B cell (primary cell): ENCODE measurements around the gene PHPT1. TPM values are rescaled to one million over a fixed set of nuclear protein-coding genes. Genes with fewer than 3 reads are reported as not detected.

Source experiments
- ATAC-seq: fragments of 200-7000 bp; cut with Tn5 transposase; one replicate; pipeline ENCODE4 v1.10.0; 2021; ENCODE audit warnings: low read depth, mild to moderate bottlenecking, moderate number of reproducible peaks, moderate library complexity
- CTCF ChIA-PET: fragments of 350-600 bp; sonication (Branson Sonifier 250); formaldehyde crosslinking; loops from one replicate; lab custom pipeline; 2021; ENCODE audit warnings: antibody characterized with exemption, inconsistent platforms; lab: Charles Lee
- POLR2A ChIA-PET: fragments of 350-600 bp; sonication (Branson Sonifier 250); formaldehyde crosslinking; loops from one replicate; lab custom pipeline; 2021; ENCODE audit warnings: antibody characterized with exemption; lab: Charles Lee
- DNase-seq: peaks from one replicate; pipeline ENCODE4 v3.0.0; 2013
- H2AFZ ChIP-seq: 2 replicates; pipeline ENCODE4 v1.6.1; 2012; ENCODE audit warnings: mild to moderate bottlenecking, low read depth, low read length; ENCODE audit not compliant: insufficient read depth, poor library complexity, severe bottlenecking
- H3K27ac ChIP-seq, 2 donors: 1 replicate in 1 of 2; 2 replicates in 1 of 2; pipeline ENCODE4 v1.5.1; 2012 to 2013; ENCODE audit warnings: low read length in 2 of 2, mild to moderate bottlenecking in 2 of 2, moderate library complexity in 1 of 2
- H3K27me3 ChIP-seq, 4 experiments: fragments of 200-600 bp in 1 of 4; sonication (generic) in 1 of 4; replicated peaks in 1 of 4; 1 replicate in 2 of 4; 2 replicates in 2 of 4; pipeline versions ENCODE4 v1.6.1 to v1.7.0; 2013 to 2016; ENCODE audit warnings: low read length in 3 of 4, mild to moderate bottlenecking in 2 of 4, mixed read lengths in 1 of 4, moderate library complexity in 1 of 4; ENCODE audit not compliant: insufficient read depth in 4 of 4, control insufficient read depth in 3 of 4; ENCODE audit errors: control extremely low read depth in 1 of 4
- H3K36me3 ChIP-seq, 2 experiments: replicated peaks in 1 of 2; 1 replicate in 1 of 2; 2 replicates in 1 of 2; pipeline versions ENCODE4 v1.6.1 to v1.7.1; 2013; ENCODE audit warnings: low read length in 1 of 2; ENCODE audit not compliant: insufficient read depth in 2 of 2, control insufficient read depth in 1 of 2; ENCODE audit errors: control extremely low read depth in 1 of 2, extremely low read depth in 1 of 2
- H3K4me1 ChIP-seq, 2 donors: fragments of 200-600 bp in 1 of 2; sonication (generic) in 1 of 2; 1 replicate in 1 of 2; 2 replicates in 1 of 2; pipeline versions ENCODE4 v1.5.1 to v1.6.1; 2013 to 2017; ENCODE audit warnings: low read length in 2 of 2; ENCODE audit not compliant: control insufficient read depth in 2 of 2, insufficient read depth in 2 of 2
- H3K4me2 ChIP-seq: replicated peaks from 2 replicates; pipeline ENCODE3; 2012; ENCODE audit warnings: mild to moderate bottlenecking, low read depth, low read length; ENCODE audit not compliant: poor library complexity, severe bottlenecking
- H3K4me3 ChIP-seq, 5 experiments: fragments of 200-600 bp in 1 of 5; sonication (generic) in 1 of 5; 1 replicate in 3 of 5; 2 replicates in 2 of 5; pipeline versions ENCODE4 v1.5.1 to v1.7.0; 2011 to 2016; ENCODE audit warnings: low read length in 4 of 5, mild to moderate bottlenecking in 4 of 5, low read depth in 2 of 5, control low read depth in 1 of 5, moderate library complexity in 1 of 5; ENCODE audit not compliant: insufficient read depth in 1 of 5; ENCODE audit errors: control extremely low read depth in 1 of 5, extremely low read depth in 1 of 5
- H3K79me2 ChIP-seq: fragments of 200-600 bp; sonication (generic); one replicate; pipeline ENCODE4 v1.6.0; 2016; ENCODE audit warnings: low read length; ENCODE audit not compliant: control insufficient read depth, insufficient read depth
- H3K9ac ChIP-seq: fragments of 200-600 bp; sonication (generic); 2 replicates; pipeline ENCODE4 v1.6.1; 2017; ENCODE audit warnings: mild to moderate bottlenecking, low read length, moderate library complexity
- H3K9me3 ChIP-seq, 3 donors: one replicate each; pipeline versions ENCODE4 v1.6.1 to v1.7.1; 2013; ENCODE audit warnings: low read length in 2 of 3; ENCODE audit not compliant: control insufficient read depth in 2 of 3, insufficient read depth in 1 of 3; ENCODE audit errors: control extremely low read depth in 1 of 3
- H4K20me1 ChIP-seq: 2 replicates; pipeline ENCODE4 v1.6.0; 2012; ENCODE audit warnings: mild to moderate bottlenecking, low read length; ENCODE audit not compliant: insufficient read depth, control insufficient read depth, poor library complexity, severe bottlenecking
- H3K27ac Mint-ChIP-seq: one replicate; pipeline ENCODE4 v1.8.0; 2021; ENCODE audit warnings: mixed read lengths
- H3K27me3 Mint-ChIP-seq: one replicate; pipeline ENCODE4 v1.8.0; 2021; ENCODE audit warnings: mixed read lengths
- H3K4me1 Mint-ChIP-seq: one replicate; pipeline ENCODE4 v1.8.0; 2021; ENCODE audit warnings: mixed read lengths
- H3K4me3 Mint-ChIP-seq: one replicate; pipeline ENCODE4 v1.8.0; 2021; ENCODE audit warnings: mixed read lengths
- H3K9me3 Mint-ChIP-seq: one replicate; pipeline ENCODE4 v1.8.0; 2022; ENCODE audit warnings: mixed read lengths; ENCODE audit not compliant: insufficient read depth
- CTCF ChIP-seq: fragments of 200-600 bp; IDR thresholded peaks from one replicate; pipeline ENCODE4 v1.8.0; 2022; ENCODE audit warnings: antibody characterized with exemption, mild to moderate bottlenecking
- EZH2 ChIP-seq: IDR thresholded peaks from 2 replicates; pipeline ENCODE4 v1.6.1; 2012; ENCODE audit warnings: borderline replicate concordance, low read depth, mild to moderate bottlenecking, moderate library complexity, low read length; ENCODE audit not compliant: insufficient read depth, poor library complexity, severe bottlenecking
- WGBS: methylation state at CpG from one replicate; pipeline ENCODE4 v1.1.5; 2013; ENCODE audit warnings: missing lambda C conversion rate; ENCODE audit not compliant: insufficient coverage; 5-methylcytosine and 5-hydroxymethylcytosine counted together
- intact Hi-C: fragments of 100-400 bp; cut with micrococcal nuclease; formaldehyde crosslinking; loops from one replicate; pipeline ENCODE4 v1.10.0; 2022
- polyA plus RNA-seq: library from polyadenylated mRNA; depleted of rRNA; stranded (reverse); fragments of >200 nt; gene quantifications from 2 replicates; pipeline ENCODE4 v1.2.3, GENCODE V29; 2012
- total RNA-seq, 2 donors: library from RNA; stranded (reverse); fragments of 120-200 nt in 1 of 2; gene quantifications; 1 replicate in 1 of 2; 2 replicates in 1 of 2; pipeline versions ENCODE4 v1.2.3 to v1.2.4, GENCODE V29; 2013 to 2022

The PHPT1 gene
- total and polyA plus RNA-seq, 2 donors (not counting 1 experiment from before 2014, with no cell fraction given), result 36.5 to 37.2 TPM

GRCh38 chr9:136835162-136835931 lies 13.9 kb upstream of the PHPT1 start:
- ChIA-PET CTCF (no interaction called here), POLR2A (interaction anchor here (0.5 kb wide), 1 partner anchor 62 kb away, joined by 5 read pairs; no protein-coding TSS in a partner anchor)

More at GRCh38 chr9:136835162-136835931, 13.9 kb upstream of the PHPT1 start:
- DNase-seq (no peak), ATAC-seq (no peak)
- Histone ChIP-seq H2AFZ (no peak overlapping the region), H3K9me3 (no peaks in the 10 kb centered on the region), H3K27ac (no peak overlapping the region), H3K36me3 (peaks cover 0 to 20% of the 10 kb centered on the region in 2 experiments), H3K4me3 (no peak overlapping the region), H3K27me3 (no peaks in the 10 kb centered on the region), H4K20me1 (no peaks in the 10 kb centered on the region), H3K9ac (no peak overlapping the region), H3K4me2 (no peak overlapping the region), H3K79me2 (no peaks in the 10 kb centered on the region), H3K4me1 (no peaks in the 10 kb centered on the region)
- WGBS, result 97% methylated on average over 36 of the region's 36 CpGs
- no peak overlapping the region for H3K27ac Mint-ChIP-seq
- H3K4me3 Mint-ChIP-seq, result no peak overlapping the region
- H3K4me1 Mint-ChIP-seq, result no peaks in the 10 kb centered on the region
- no peaks in the 10 kb centered on the region for H3K27me3 Mint-ChIP-seq
- intact Hi-C loops, result no loop called here
- no peaks in the 10 kb centered on the region for H3K9me3 Mint-ChIP-seq
- TF ChIP-seq CTCF (no peak), EZH2 (no peak)
